ENCODE measurements around the gene LGSN.
"Not testable (repeated sequence)": the region's sequence is repeated elsewhere in the genome, so short reads cannot be mapped to it uniquely, and the experiment has no call there.

LGSN gene

GRCh38 chr6:63306420-63306819 lies 13.4 kb downstream of the LGSN start:
- DNase-seq (ENCODE audit: low read depth), result no peak

GRCh38 chr6:63305277-63305676 lies 14.5 kb downstream of the LGSN start:
- DNase-seq (ENCODE audit: low read depth), result no peak

- DNase-seq (ENCODE audit: low read depth), result no peak
These were observed 16.3 kb downstream of the LGSN start for GRCh38 chr6:63303476-63303875.

GRCh38 chr6:63299667-63300066 lies 20.1 kb downstream of the LGSN start:
- no peak for DNase-seq (ENCODE audit: low read depth)

DNA sequence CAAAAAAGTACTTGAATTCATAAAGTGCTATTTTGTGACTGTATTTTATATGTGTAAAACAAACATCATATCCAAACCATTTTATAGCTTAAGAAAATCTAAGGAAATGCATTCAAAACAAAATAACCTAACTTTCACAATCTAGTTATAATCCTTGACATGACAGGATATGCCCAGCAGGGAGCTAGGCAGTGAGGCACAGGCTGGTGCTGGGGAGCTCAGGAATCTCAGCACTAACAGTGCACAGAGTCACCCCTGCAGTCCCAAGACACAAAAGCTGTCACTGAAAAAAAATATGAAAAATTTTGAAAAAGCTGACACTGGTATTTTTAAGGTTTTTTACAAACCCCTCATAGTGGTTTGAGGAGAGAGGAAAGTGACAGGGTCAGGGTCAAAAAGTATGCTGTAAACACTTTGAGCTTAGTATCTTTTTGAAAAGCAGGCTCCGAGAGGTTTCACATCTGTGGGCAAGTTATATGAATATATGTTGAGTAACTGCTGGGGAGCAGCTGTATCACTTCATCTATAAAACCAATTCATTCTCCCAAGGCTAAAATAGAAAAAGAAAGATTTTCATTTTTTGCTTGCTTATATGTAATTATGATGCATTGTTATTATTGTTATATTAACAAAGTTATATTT lies 24.1 kb downstream of the LGSN start:
- DNase-seq (ENCODE audit: low read depth), result no peak

- no peak for DNase-seq (ENCODE audit: low read depth)
These were observed 29.2 kb downstream of the LGSN start for GRCh38 chr6:63290492-63291058.

DNA sequence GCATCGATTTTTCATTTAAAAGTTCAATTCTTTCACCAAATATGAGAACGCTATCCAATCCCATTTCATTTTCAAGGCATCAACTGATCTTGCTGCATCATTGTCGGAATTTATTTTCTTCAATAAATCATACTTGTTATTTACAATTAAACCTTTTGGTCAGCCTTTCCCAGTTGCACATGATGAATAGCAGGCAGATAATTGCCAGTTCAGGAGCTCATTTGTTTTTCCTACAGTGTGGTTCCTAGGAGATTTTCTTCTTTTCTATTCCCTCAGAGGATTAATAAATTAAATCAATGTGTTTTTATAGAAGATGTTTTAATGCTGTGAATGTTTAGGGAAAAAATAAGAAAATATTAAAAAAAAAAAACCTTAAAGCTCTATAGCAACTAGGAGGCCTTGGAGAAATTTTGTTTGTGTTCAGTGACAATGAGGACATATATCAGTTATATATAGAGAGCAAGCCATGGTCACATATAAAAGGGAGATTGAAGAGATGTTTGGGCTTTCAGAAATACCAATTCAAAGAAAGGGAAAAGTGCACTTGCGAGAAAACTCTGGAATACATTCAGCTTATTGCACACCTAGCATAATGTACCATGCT lies 30.4 kb downstream of the LGSN start:
- no peak for DNase-seq (ENCODE audit: low read depth)

- DNase-seq (ENCODE audit: low read depth), result no peak
These were observed 39.1 kb downstream of the LGSN start for GRCh38 chr6:63280639-63281180.

DNA sequence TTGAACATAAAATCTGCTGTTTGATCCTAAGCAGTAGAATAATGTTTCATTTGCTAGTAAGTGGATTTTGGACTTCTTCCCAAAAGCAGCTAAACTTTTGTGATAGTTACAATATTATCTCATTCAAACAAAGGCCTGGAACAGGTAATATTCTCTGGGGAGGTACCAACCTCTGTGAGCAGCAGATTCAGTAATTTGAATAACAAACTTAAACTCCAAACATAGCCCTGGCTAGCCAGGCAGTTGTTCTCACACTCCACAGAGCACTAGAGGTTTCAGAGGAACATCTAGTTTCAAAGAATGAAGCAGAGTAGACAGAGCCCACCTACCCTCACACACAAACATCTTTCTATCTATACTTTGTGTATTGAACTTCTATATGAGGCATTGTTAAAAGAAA lies 40.9 kb downstream of the LGSN start:
- DNase-seq (ENCODE audit: low read depth), result no peak

DNA sequence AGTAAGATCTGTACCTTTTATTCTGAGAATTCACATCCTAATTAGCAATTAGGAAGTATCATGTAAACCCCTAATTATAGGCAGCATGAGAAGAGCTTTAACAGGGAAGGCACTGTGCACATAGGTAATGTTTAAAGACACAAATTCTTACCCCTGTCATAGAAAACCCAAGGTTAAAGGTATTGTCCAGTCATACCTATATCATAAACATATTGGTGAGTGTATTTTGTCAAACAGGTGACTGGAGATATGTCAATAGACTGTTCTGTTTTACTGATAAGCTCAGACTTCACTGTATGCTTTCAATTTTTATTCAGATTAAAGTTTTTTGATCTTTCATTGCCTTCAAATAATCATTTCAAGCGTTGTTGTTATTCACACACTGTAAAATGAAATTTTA lies 43.8 kb downstream of the LGSN start:
- no peak for DNase-seq (ENCODE audit: low read depth)

- not testable (repeated sequence) for DNase-seq (ENCODE audit: low read depth)
These were observed 44.9 kb downstream of the LGSN start for GRCh38 chr6:63274795-63275430.

GRCh38 chr6:63272397-63272796 lies 47.4 kb downstream of the LGSN start:
- no peak for DNase-seq (ENCODE audit: low read depth)

DNA sequence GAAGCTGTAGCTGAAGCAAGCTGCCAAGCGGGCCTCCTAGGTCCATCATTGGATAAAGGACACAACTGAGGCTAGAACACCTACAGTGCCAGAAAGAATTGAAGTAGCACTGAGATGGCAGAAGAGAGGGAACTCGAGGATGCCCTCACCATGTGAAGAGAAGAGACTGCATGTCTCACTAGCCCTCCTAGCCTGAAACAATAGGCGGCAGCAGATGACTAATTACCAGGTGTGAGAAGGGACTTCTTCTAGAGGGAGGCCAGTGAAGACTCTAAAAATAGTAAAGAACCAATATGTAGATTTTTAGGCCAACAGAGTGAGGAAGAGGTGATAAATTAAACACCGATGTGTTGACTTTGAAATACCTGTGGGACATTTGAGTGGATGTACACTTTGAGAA lies 50.3 kb downstream of the LGSN start:
- no peak for DNase-seq (ENCODE audit: low read depth)

- no peak for DNase-seq (ENCODE audit: low read depth)
These were observed 51.2 kb downstream of the LGSN start for GRCh38 chr6:63268574-63268973.

DNA sequence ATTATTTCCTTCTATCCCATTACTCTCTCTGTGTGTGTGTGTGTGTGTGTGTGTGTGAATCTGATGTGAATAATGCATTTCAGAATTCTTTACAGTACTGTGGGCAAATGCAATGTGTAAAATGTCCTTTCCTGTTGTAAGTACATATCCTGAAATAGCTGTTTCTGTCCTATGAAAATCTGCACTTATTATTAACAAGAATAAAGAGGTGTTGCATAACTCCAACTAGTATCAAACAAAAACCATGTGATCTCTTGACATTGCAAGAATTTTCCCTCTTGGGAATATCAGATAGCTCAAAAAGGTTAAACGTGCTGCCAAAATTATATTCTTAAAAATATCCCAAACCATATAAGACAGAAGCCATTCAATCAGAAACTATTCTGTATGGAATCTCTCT lies 52.0 kb downstream of the LGSN start:
- DNase-seq (ENCODE audit: low read depth), result no peak

GRCh38 chr6:63267046-63267445 lies 52.7 kb downstream of the LGSN start:
- no peak for DNase-seq (ENCODE audit: low read depth)

DNA sequence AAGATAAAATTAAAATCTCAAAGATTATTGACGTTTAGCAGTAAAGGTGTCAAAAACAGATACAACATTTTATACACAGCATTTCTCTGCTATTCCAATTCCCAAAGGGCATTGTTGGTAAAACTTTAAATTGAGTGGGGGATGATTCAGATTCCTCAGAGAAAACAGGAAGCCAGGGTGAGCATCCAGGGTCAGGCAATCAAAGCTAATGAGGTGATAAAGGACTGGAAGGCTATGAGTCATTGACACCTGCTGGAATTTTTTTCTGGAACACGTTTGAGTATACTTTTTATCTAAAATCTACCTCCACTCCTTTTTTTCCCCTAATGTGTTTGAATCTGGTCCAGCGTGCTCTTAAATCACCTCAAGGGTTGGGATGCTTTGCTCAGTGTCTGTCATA lies 56.3 kb downstream of the LGSN start:
- DNase-seq (ENCODE audit: low read depth), result no peak

GRCh38 chr6:63261820-63262219 lies 58.0 kb downstream of the LGSN start:
- no peak for DNase-seq (ENCODE audit: low read depth)

DNA sequence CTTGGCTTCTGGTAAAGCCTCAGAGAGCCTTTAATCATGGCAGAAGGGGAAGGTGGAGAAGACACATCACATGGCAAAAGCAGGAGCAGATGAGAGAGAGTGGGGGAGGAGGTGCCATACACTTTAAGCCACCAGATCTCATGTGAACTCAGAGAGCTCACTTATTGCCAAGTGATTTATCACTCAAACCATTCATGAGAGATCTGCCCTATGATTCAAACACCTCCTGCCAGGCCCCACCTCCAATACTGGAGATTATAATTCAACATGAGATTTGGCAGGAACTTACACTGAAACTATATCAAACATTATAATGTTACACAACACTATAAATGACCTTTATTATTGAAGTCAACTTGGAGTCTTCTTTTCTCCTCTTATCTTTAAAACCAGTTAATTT lies 60.6 kb downstream of the LGSN start:
- no peak for DNase-seq (ENCODE audit: low read depth)

DNA sequence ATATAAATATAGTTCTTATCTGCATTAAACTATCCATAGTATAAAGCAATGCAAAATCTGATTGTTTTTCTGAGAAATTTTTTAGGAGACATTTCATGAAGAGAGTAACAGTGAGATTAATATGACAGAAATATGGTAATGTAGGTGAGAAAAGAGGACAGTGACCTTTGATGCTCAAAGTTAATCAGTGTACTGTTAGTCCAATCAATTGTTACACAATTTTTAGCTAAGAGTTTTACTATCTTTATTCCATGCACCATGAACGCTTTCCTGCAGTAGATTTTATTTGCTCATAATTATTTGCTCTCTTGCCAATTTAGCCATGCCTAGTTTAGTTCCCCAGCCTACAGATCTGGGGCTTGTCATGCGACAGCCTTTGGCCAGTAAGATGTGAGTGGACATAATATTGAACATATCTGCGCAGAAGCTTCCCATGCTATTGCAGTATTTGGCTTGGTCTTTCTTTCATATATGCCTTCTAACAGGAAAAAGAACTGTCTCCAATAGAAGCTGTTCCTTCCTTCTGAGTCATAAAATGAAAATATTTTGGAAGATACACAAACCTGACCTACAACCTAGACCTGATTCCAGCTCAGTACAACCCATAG lies 69.8 kb downstream of the LGSN start:
- DNase-seq (ENCODE audit: low read depth), result no peak

DNA sequence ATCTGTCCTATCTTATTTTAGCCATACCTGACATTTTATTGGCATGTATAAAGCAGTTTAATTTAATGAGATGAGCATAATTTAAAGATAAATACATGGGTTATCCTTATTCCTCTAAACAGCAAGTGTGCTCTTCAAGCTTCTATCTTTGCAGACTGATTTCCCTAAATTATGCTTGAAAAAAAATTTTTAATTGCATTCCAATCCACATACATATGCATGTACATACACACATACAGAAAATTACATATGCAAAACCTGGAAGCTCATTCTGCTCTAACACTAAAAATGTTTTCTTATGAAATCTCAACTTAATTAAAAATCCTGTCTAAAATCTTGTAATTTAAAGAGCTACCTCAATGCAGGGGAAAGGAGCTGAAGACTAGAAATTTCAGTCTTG lies 73.2 kb downstream of the LGSN start:
- DNase-seq (ENCODE audit: low read depth), result no peak

DNA sequence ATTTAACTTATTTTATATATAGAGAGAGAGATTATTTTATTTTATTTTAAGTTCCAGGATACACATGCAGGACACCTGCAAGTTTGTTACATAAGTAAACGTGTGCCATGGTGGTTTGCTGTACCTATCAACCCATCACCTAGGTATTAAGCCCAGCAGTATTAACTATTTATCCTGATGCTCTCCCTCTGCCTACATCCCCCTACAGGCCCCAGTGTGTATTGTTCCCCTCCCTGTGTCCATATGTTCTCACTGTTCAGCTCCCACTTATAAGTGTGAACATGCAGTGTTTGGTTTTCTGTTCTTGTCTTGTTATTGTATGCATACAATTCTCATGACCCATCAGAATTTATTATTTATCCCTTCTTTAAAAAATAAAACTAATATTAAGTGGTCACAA lies 73.9 kb downstream of the LGSN start:
- no peak for DNase-seq (ENCODE audit: low read depth)

- DNase-seq (ENCODE audit: low read depth), result no peak
These were observed 74.4 kb downstream of the LGSN start for GRCh38 chr6:63245420-63245819.
